Dendritic cell treated with granulocyte-macrophage colony-stimulating factor and Interleukin-4, amounts not matched to agents 40 ng/mL and 50 ng/mL, for 4 days (primary cell): ENCODE results near the gene NID1.
"Not testable (repeated sequence)": the region's sequence is repeated elsewhere in the genome, so short reads cannot be mapped to it uniquely, and the experiment has no call there.

Experiments used
- H3K27ac Mint-ChIP-seq: one replicate; pipeline ENCODE4 v1.8.0; 2022; ENCODE audit warnings: mild to moderate bottlenecking, mixed read lengths
- H3K27me3 Mint-ChIP-seq: one replicate; pipeline ENCODE4 v1.8.0; 2022; ENCODE audit warnings: mild to moderate bottlenecking, mixed read lengths
- H3K36me3 Mint-ChIP-seq: one replicate; pipeline ENCODE4 v1.8.0; 2022; ENCODE audit warnings: low read depth, mixed read lengths
- H3K4me1 Mint-ChIP-seq: one replicate; pipeline ENCODE4 v1.8.0; 2022; ENCODE audit warnings: low read depth, mixed read lengths
- H3K4me3 Mint-ChIP-seq: one replicate; pipeline ENCODE4 v1.8.0; 2022; ENCODE audit warnings: mild to moderate bottlenecking, moderate library complexity, mixed read lengths
- H3K9me3 Mint-ChIP-seq: one replicate; pipeline ENCODE4 v1.8.0; 2022; ENCODE audit warnings: mixed read lengths
- intact Hi-C: fragments of 100-400 bp; cut with micrococcal nuclease; formaldehyde crosslinking; loops from one replicate; pipeline ENCODE4 v1.15.0; 2022

Gene NID1

GRCh38 chr1:235938709-235939479 is 126.0 kb downstream of the NID1 start:
- Mint-ChIP-seq H3K4me1 (peaks cover 92% of the 10 kb centered on the region), H3K4me3 (peak overlapping the region; percentile 13), H3K27me3 (peaks cover 13% of the 10 kb centered on the region), H3K36me3 (no peaks in the 10 kb centered on the region), H3K9me3 (no peaks in the 10 kb centered on the region), H3K27ac (peak overlapping the region; percentile 77)
- intact Hi-C loops = loop anchor here (5.0 to 10.0 kb wide), 2 partner anchors 33 to 74 kb away; partner anchors contain the start of gene LYST

GRCh38 chr1:235937123-235937522 is 127.8 kb downstream of the NID1 start:
- intact Hi-C loops = loop anchor here (5.0 to 10.0 kb wide), 2 partner anchors 35 to 72 kb away; partner anchors contain the start of gene LYST
- peaks cover 92% of the 10 kb centered on the region for H3K4me1 Mint-ChIP-seq
- H3K4me3 Mint-ChIP-seq = no peak overlapping the region
- no peaks in the 10 kb centered on the region for H3K36me3 Mint-ChIP-seq
- H3K9me3 Mint-ChIP-seq = no peaks in the 10 kb centered on the region
- H3K27me3 Mint-ChIP-seq = peaks cover 14% of the 10 kb centered on the region
- peak overlapping the region; percentile 53 for H3K27ac Mint-ChIP-seq

GRCh38 chr1:235935235-235936225 is 129.4 kb downstream of the NID1 start:
- H3K36me3 Mint-ChIP-seq = no peaks in the 10 kb centered on the region
- H3K27me3 Mint-ChIP-seq = peaks cover 19% of the 10 kb centered on the region
- H3K9me3 Mint-ChIP-seq = no peaks in the 10 kb centered on the region
- H3K4me1 Mint-ChIP-seq = peaks cover 92% of the 10 kb centered on the region
- intact Hi-C loops = loop anchor here (5.0 to 10.0 kb wide), 2 partner anchors 37 to 71 kb away; partner anchors contain the start of gene LYST
- H3K27ac Mint-ChIP-seq = no peak overlapping the region
- no peak overlapping the region for H3K4me3 Mint-ChIP-seq

- peaks cover 82% of the 10 kb centered on the region for H3K4me1 Mint-ChIP-seq
- intact Hi-C loops = loop anchor here (10.0 kb wide), 1 partner anchor 69 kb away; the partner anchor contains the start of gene LYST
- no peaks in the 10 kb centered on the region for H3K9me3 Mint-ChIP-seq
Measured at GRCh38 chr1:235933766-235934116, 131.1 kb downstream of the NID1 start.

GRCh38 chr1:235933017-235933765 is 131.7 kb downstream of the NID1 start:
- H3K4me3 Mint-ChIP-seq = peak overlapping the region; percentile 66
- peaks cover 81% of the 10 kb centered on the region for H3K4me1 Mint-ChIP-seq
- peaks cover 15% of the 10 kb centered on the region for H3K27me3 Mint-ChIP-seq
- intact Hi-C loops = loop anchor here (10.0 kb wide), 1 partner anchor 68 kb away; the partner anchor contains the start of gene LYST
- H3K36me3 Mint-ChIP-seq = no peaks in the 10 kb centered on the region
- H3K27ac Mint-ChIP-seq = peak overlapping the region; percentile 88
- no peaks in the 10 kb centered on the region for H3K9me3 Mint-ChIP-seq

More at GRCh38 chr1:235933766-235934116, 131.1 kb downstream of the NID1 start:
- Mint-ChIP-seq H3K27ac (peak overlapping the region; percentile 88), H3K27me3 (peaks cover 15% of the 10 kb centered on the region), H3K36me3 (no peaks in the 10 kb centered on the region), H3K4me3 (peak overlapping the region; percentile 66)

- no peaks in the 10 kb centered on the region for H3K36me3 Mint-ChIP-seq
- intact Hi-C loops = loop anchor here (10.0 kb wide), 1 partner anchor 67 kb away; the partner anchor contains the start of gene LYST
- H3K27ac Mint-ChIP-seq = peak overlapping the region; percentile 88
- H3K27me3 Mint-ChIP-seq = peaks cover 15% of the 10 kb centered on the region
- no peak overlapping the region for H3K4me3 Mint-ChIP-seq
- peaks cover 81% of the 10 kb centered on the region for H3K4me1 Mint-ChIP-seq
- H3K9me3 Mint-ChIP-seq = no peaks in the 10 kb centered on the region
Measured at GRCh38 chr1:235932090-235932510, 132.8 kb downstream of the NID1 start.

- intact Hi-C loops = loop anchor here (10.0 kb wide), 1 partner anchor 66 kb away; the partner anchor contains the start of gene LYST
- Mint-ChIP-seq H3K4me3 (no peak overlapping the region), H3K4me1 (peaks cover 76% of the 10 kb centered on the region), H3K27me3 (peaks cover 15% of the 10 kb centered on the region), H3K9me3 (no peaks in the 10 kb centered on the region), H3K36me3 (no peaks in the 10 kb centered on the region), H3K27ac (peak overlapping the region; percentile 38)
Measured at GRCh38 chr1:235931171-235931738, 133.6 kb downstream of the NID1 start.

- H3K27ac Mint-ChIP-seq = no peak overlapping the region
- H3K27me3 Mint-ChIP-seq = peaks cover 12% of the 10 kb centered on the region
- peaks cover 68% of the 10 kb centered on the region for H3K4me1 Mint-ChIP-seq
- H3K9me3 Mint-ChIP-seq = no peaks in the 10 kb centered on the region
- no peaks in the 10 kb centered on the region for H3K36me3 Mint-ChIP-seq
- H3K4me3 Mint-ChIP-seq = no peak overlapping the region
- intact Hi-C loops = loop anchor here (10.0 kb wide), 1 partner anchor 66 kb away; the partner anchor contains the start of gene LYST
Measured at GRCh38 chr1:235930543-235930942, 134.3 kb downstream of the NID1 start.

- intact Hi-C loops = no loop called here
- H3K4me3 Mint-ChIP-seq = no peak overlapping the region
- no peaks in the 10 kb centered on the region for H3K9me3 Mint-ChIP-seq
- H3K27ac Mint-ChIP-seq = no peak overlapping the region
- peaks cover 57% of the 10 kb centered on the region for H3K4me1 Mint-ChIP-seq
- H3K36me3 Mint-ChIP-seq = no peaks in the 10 kb centered on the region
- peaks cover 12% of the 10 kb centered on the region for H3K27me3 Mint-ChIP-seq
Measured at GRCh38 chr1:235929216-235929615, 135.7 kb downstream of the NID1 start.

- Mint-ChIP-seq H3K4me1 (peaks cover 55% of the 10 kb centered on the region), H3K9me3 (no peaks in the 10 kb centered on the region), H3K4me3 (no peak overlapping the region), H3K27me3 (peaks cover 12% of the 10 kb centered on the region), H3K36me3 (no peaks in the 10 kb centered on the region), H3K27ac (peak overlapping the region; percentile 46)
- intact Hi-C loops = no loop called here
Measured at GRCh38 chr1:235928197-235928596, 136.7 kb downstream of the NID1 start.

GRCh38 chr1:235927551-235927950 is 137.3 kb downstream of the NID1 start:
- H3K27me3 Mint-ChIP-seq = peaks cover 12% of the 10 kb centered on the region
- H3K4me1 Mint-ChIP-seq = peaks cover 55% of the 10 kb centered on the region
- intact Hi-C loops, H3K36me3 Mint-ChIP-seq, H3K27ac Mint-ChIP-seq, H3K9me3 Mint-ChIP-seq, H3K4me3 Mint-ChIP-seq: not testable (repeated sequence)
